Heart left ventricle (tissue), 13 donors: ENCODE data around the gene TDRD9.

Experiments used
- POLR2A ChIP-seq, 2 donors: fragments of 450-650 bp; IDR thresholded peaks; one replicate each; pipeline ENCODE4 v1.6.1; 2017; ENCODE audit warnings: antibody characterized with exemption in 2 of 2, mild to moderate bottlenecking in 2 of 2, moderate library complexity in 2 of 2
- TF ChIP-seq, protein P1 (sequence below), 12 donors: fragments of 200-600 bp; sonication (generic) in 4 of 12; IDR thresholded peaks; one replicate each; pipeline versions ENCODE4 v1.5.0 to v1.8.0; 2018 to 2022; ENCODE audit warnings: antibody characterized with exemption in 12 of 12, mild to moderate bottlenecking in 5 of 12
- donor health status: ischemic (EF 13 %, LVEDD 7.1; RV severe dilation, severe dysfunction).
- donor health status: DM: no; HTN: yes; CAD: no.
- donor health status: DM: no; HTN: no; CAD: no.
- donor health status: ischemic (EF 25% LVEDD 6.9; RV normal size, moderate dysfunction).
- donor health status: ischemic (EF 25% LVEDD 5.7; RV mildly dilated, moderate dysfunction).
- donor health status: ischemic (EF 35%, LVEDD 5.7; RV mildly dilated, moderate dysfunction).
- donor health status: nonischemic (EF 11% LVEDD 7.7; RV severe dilation, severe dysfunction).
- donor health status: DM: yes; HTN: yes; CAD: no.
- donor health status: PGD.
- donor health status: ischemic (EF 29% LVEDD 5.4; RV normal size, mild dysfunction).
- donor health status: nonischemic (EF 23%, LVEDD 6.1; RV moderate dilation, normal function).

DNA sequence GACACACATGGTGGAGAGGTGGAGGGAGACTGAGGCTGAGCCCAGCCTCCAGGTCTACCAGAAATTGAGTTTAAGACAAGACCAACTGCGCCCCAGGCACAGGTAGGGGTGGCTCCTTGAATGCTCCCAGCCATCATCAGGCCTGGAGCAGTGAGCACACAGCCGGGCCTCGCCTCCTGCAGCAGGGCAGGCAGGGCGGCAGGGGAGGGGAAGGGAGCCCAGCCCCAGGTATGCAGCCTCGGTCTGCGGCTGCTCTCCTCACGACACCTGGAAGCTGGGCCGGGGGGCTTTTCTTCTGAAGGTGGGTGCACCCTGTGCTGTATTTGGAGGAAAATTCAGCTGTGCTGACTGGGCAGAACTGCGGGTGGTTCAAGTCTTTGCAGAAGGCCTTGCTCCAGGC is 29.5 kb upstream of the TDRD9 start:
- no peak for TF ChIP-seq POLR2A (IDR thresholded peaks at IDR 0.05)
- TF ChIP-seq, protein P1, sequence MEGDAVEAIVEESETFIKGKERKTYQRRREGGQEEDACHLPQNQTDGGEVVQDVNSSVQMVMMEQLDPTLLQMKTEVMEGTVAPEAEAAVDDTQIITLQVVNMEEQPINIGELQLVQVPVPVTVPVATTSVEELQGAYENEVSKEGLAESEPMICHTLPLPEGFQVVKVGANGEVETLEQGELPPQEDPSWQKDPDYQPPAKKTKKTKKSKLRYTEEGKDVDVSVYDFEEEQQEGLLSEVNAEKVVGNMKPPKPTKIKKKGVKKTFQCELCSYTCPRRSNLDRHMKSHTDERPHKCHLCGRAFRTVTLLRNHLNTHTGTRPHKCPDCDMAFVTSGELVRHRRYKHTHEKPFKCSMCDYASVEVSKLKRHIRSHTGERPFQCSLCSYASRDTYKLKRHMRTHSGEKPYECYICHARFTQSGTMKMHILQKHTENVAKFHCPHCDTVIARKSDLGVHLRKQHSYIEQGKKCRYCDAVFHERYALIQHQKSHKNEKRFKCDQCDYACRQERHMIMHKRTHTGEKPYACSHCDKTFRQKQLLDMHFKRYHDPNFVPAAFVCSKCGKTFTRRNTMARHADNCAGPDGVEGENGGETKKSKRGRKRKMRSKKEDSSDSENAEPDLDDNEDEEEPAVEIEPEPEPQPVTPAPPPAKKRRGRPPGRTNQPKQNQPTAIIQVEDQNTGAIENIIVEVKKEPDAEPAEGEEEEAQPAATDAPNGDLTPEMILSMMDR (IDR thresholded peaks at IDR 0.05): no peak
